GDM1 (cell line): Measurements from ENCODE around the gene MACROD2.

Experiments
- DNase-seq: peaks from one replicate; lab custom pipeline; 2025; lab: John Stamatoyannopoulos, UW

The MACROD2 gene

GRCh38 chr20:16025084-16025483 lies 2029.8 kb downstream of the MACROD2 start:
- no peak for DNase-seq

DNA sequence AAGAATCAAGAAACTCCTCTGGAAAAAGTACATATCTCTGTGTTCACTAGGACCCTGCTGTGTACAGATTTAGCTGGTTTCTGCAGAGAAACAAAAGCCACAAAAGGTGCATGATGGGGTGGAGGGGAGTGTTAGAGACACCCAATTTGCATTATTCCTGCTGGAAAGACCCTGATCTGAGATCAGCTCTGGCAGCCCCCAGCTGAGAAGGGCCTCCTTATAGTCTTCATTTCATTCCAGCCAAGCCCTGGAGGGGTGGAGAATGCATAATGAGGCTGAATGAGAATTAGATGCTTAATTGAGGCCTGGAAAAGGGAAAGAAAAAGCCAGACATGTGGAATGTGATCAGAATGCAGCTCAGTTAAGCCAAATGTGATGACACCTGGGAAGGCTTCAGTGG lies 2032.4 kb downstream of the MACROD2 start:
- DNase-seq = no peak

- no peak for DNase-seq
These were observed 2033.6 kb downstream of the MACROD2 start for GRCh38 chr20:16028923-16029322.

- no peak for DNase-seq
These were observed 2034.9 kb downstream of the MACROD2 start for GRCh38 chr20:16030253-16030652.

DNA sequence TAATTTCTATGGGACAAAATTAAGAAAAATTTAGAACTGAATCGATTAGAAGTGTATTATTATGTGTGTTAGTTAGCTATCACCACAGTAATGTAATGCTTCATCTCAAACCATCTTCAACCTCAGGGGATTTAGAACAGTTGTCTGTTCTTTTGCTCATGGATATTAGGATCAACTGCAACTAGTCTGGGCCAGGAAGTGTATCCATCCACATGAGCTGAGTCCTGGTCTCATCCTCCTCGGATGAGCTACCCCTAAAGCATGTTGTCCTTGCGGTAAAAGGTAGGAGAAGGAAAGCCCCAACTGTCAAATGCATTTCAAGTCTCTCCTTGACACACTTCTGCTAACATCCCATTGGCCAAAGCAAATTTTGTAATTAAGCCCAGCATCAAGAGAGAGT lies 2040.3 kb downstream of the MACROD2 start:
- DNase-seq = no peak

- no peak for DNase-seq
These were observed 2041.0 kb downstream of the MACROD2 start for GRCh38 chr20:16036331-16036730.

- DNase-seq = no peak
These were observed 2045.4 kb downstream of the MACROD2 start for GRCh38 chr20:16040742-16041141.

- DNase-seq = no peak
These were observed 2047.4 kb downstream of the MACROD2 start for GRCh38 chr20:16042731-16043130.

- no peak for DNase-seq
These were observed 2048.6 kb downstream of the MACROD2 start for GRCh38 chr20:16043931-16044330.

DNA sequence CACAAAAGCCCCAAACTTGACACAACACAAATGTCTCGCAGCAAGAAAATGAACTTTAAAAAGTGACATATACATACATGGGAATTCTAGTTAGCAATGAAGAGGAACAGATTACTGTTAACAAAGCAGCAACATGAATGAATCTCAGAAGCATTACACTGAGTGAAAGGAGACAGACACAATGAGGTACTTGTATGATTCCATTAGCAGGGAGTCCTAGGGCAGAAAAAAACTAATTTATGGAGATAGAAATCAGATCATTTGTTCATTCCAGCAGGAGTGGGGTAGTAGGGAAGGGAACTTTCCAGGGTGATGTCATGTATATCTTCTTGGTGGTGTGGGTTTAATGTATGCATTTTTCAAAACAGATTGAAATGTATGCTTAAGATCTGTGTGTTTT lies 2053.6 kb downstream of the MACROD2 start:
- DNase-seq = no peak

DNA sequence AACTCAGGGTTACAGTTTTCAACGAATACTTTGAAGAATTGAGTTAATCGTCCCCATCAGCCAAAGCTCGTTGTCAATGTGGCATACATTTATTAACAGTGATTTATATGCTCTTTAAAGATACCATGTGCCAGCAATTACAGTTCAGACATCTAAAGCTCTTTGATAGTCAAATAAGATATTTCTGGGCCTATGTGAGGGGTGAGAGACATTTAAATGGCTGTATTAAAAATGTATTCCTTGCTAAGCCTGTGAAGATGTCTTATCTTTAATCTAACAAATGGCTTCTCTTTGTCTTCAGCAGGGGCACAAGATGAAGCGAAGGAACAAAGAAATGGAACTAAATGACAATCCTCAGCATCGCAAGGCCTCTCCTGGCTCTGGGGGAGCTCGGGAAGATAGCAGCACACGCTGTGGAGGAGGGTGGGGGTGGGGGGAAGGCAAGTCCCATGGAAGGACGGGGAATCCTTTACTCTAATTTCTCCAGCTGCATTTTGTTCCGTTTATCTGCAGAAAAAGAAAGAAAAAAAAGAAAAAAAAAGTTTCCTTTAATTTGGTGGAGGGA lies 2054.3 kb downstream of the MACROD2 start:
- DNase-seq = no peak

GRCh38 chr20:16050366-16050765 lies 2055.1 kb downstream of the MACROD2 start:
- DNase-seq = no peak

DNA sequence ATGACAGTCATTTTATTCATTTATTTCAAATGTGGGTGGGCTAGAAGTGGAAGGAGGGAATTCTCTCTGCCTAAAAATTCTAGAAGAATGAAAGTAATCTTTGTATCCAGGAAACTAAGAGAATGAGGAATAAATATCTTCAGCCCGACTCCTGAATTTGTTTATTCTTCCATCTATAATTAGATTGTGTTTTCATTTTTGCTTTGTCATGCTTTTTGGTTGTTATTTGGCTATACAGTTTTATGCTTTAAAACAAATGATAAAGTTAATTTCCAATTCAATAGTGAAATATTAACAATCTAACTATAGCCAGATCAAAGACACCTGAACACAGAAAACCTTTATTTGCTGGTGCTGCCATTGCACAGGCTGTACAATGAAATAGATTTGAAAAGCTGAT lies 2056.7 kb downstream of the MACROD2 start:
- DNase-seq = no peak

DNA sequence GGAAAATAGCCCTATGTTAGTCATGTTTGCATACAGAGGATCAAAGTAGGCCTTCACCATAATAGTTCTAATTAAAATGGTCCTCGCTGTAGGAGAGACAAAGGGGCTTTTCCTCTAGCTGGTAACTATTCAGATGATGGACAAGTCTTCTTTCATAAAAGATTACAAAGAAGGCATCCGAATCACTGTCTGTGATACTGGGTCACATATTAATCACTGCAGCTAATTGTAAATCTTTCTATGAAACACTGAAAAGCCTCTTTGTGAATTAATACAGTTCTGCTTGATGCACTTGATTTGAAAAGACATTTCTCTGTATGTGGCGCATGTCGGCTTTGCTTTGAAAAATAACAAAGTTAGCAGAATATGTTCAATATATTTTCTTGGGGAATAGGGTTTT lies 2057.1 kb downstream of the MACROD2 start:
- no peak for DNase-seq

GRCh38 chr20:16054985-16055384 lies 2059.7 kb downstream of the MACROD2 start:
- DNase-seq = no peak

- no peak for DNase-seq
These were observed 2062.3 kb downstream of the MACROD2 start for GRCh38 chr20:16057651-16058050.

GRCh38 chr20:16058268-16058667 lies 2063.0 kb downstream of the MACROD2 start:
- no peak for DNase-seq

GRCh38 chr20:16059841-16060240 lies 2064.5 kb downstream of the MACROD2 start:
- DNase-seq = no peak

GRCh38 chr20:16061351-16061750 lies 2066.0 kb downstream of the MACROD2 start:
- DNase-seq = no peak

- DNase-seq = no peak
These were observed 2067.6 kb downstream of the MACROD2 start for GRCh38 chr20:16062661-16063581.

GRCh38 chr20:16063881-16064280 lies 2068.6 kb downstream of the MACROD2 start:
- DNase-seq = no peak

DNA sequence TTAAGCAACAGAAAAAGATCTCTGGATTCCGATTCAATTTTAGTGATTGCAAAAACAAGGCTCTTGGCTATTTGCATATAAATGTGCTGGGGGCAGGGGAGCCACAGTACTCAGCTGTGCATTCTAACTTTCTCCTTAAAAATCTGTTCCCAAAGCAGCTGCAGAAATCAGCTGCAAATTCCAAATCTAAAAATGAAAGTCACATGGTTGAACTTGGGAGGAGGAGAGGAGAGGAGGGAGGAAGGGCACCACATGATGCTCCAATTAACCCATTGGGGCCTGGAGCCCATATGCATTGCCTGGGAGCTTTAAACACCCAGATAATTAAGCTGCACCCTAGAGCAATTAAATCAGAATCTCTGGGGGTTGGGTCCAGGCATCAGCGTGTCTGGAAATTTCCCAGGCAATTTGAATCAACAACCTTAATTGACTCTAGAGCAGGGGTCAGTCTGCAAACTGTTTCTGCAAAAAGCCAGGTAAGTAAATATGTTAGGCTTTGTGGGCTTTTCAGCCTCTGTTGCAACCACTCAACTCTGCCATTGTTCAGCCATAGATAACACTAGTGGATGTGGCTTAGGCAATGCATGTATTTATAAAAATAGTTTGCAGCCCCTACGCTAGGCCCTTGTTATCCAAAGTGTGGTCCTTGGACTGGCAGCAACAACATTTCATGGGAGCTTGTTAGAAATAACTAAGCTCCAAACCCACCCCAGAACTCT lies 2069.8 kb downstream of the MACROD2 start:
- no peak for DNase-seq

DNA sequence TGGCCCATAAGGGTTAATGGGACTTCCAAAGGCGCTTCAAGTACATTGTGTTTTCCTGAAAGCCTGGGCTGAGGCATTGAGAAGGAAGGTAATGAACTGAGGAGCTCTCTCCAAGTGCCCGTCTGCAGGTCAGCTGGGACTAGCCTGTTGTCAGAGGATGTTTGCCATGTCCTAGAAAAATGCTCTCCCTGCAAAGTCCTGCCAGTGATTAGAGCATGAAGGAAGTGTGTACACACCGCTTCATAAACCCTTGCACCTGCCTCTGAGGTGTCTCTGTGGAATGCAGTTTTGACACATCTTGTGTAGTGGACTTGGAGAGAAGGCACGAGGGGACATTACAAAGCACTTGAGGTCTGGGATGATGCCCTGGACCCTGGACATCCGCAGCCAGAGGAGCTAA lies 2071.3 kb downstream of the MACROD2 start:
- DNase-seq = no peak
